SK-N-SH (cell line): ENCODE results near the gene OTOG. TPM values are rescaled to one million over a fixed set of nuclear protein-coding genes. Genes with fewer than 3 reads are reported as not detected.

Experiments used
- CTCF ChIA-PET: fragments of 300-600, 350-600 bp; formaldehyde crosslinking; extraction: SDS; loops from one replicate; lab custom pipeline; 2021; lab: Yijun Ruan, JAX
- POLR2A ChIA-PET: fragments of 350-600 bp; sonication (Branson Sonifier 250); formaldehyde crosslinking; extraction: SDS; loops from one replicate; lab custom pipeline; 2020; ENCODE audit warnings: antibody characterized with exemption, inconsistent platforms; lab: Yijun Ruan, JAX
- DNase-seq: peaks from one replicate; pipeline ENCODE4 v3.0.0; 2012
- H2AFZ ChIP-seq: fragments of 200-600 bp; sonication (generic); 2 replicates; pipeline ENCODE4 v1.8.1; 2016; ENCODE audit warnings: antibody characterized with exemption, mild to moderate bottlenecking, low read depth
- H3F3A ChIP-seq: fragments of 200-600 bp; sonication (generic); replicated peaks from 2 replicates; pipeline ENCODE3; 2016; ENCODE audit warnings: antibody characterized with exemption, mild to moderate bottlenecking; ENCODE audit not compliant: insufficient read depth
- H3K27ac ChIP-seq, 2 experiments: fragments of 200-500 bp in 1 of 2; fragments of 200-600 bp in 1 of 2; sonication (Bioruptor generic) in 1 of 2; sonication (generic), shearing (Covaris generic) in 1 of 2; 2 replicates each; pipeline versions ENCODE4 v1.5.1 to v1.6.1; 2014 to 2016; ENCODE audit warnings: low read depth in 2 of 2, inconsistent platforms in 1 of 2, low read length in 1 of 2, mild to moderate bottlenecking in 1 of 2, mixed read lengths in 1 of 2
- H3K27me3 ChIP-seq: fragments of 200-600 bp; sonication (generic), shearing (Covaris generic); 2 replicates; pipeline ENCODE4 v1.6.1; 2016; ENCODE audit warnings: mixed run types; ENCODE audit not compliant: insufficient read depth
- H3K36me3 ChIP-seq, 2 experiments: fragments of 200-500 bp in 1 of 2; fragments of 200-600 bp in 1 of 2; sonication (Bioruptor generic) in 1 of 2; sonication (generic) in 1 of 2; replicated peaks in 1 of 2; 2 replicates each; pipeline versions ENCODE3 to v1.5.1; 2014 to 2016; ENCODE audit warnings: low read length in 1 of 2, mild to moderate bottlenecking in 1 of 2; ENCODE audit not compliant: insufficient read depth in 2 of 2, control insufficient read depth in 1 of 2
- H3K4me1 ChIP-seq, 2 experiments: fragments of 200-500 bp in 1 of 2; fragments of 200-600 bp in 1 of 2; sonication (Bioruptor generic) in 1 of 2; sonication (generic), shearing (Covaris generic) in 1 of 2; 2 replicates each; pipeline versions ENCODE4 v1.5.1 to v1.6.1; 2014 to 2016; ENCODE audit warnings: low read depth in 1 of 2, low read length in 1 of 2, mixed run types in 1 of 2; ENCODE audit not compliant: insufficient read depth in 2 of 2, control insufficient read depth in 1 of 2
- H3K4me2 ChIP-seq: fragments of 200-600 bp; sonication (generic), shearing (Covaris generic); 2 replicates; pipeline ENCODE4 v1.6.1; 2017; ENCODE audit warnings: mixed run types
- H3K4me3 ChIP-seq, 2 experiments: fragments of 200-500 bp in 1 of 2; fragments of 200-600 bp in 1 of 2; sonication (Bioruptor generic) in 1 of 2; sonication (generic), shearing (Covaris generic) in 1 of 2; 2 replicates each; pipeline versions ENCODE4 v1.5.1 to v1.8.1; 2014 to 2016; ENCODE audit warnings: low read depth in 2 of 2, inconsistent platforms in 1 of 2, low read length in 1 of 2, mild to moderate bottlenecking in 1 of 2, mixed read lengths in 1 of 2, moderate library complexity in 1 of 2
- H3K79me2 ChIP-seq: fragments of 200-600 bp; sonication (generic); 2 replicates; pipeline ENCODE4 v1.8.1; 2017; ENCODE audit warnings: mild to moderate bottlenecking; ENCODE audit not compliant: insufficient read depth
- H3K9ac ChIP-seq: fragments of 200-600 bp; sonication (generic); 2 replicates; pipeline ENCODE4 v1.6.1; 2017; ENCODE audit warnings: mixed run types
- H3K9me2 ChIP-seq: fragments of 200-600 bp; sonication (generic); 2 replicates; pipeline ENCODE4 v1.6.1; 2017; ENCODE audit warnings: mixed run types
- H3K9me3 ChIP-seq: fragments of 200-600 bp; sonication (generic); 2 replicates; pipeline ENCODE4 v1.6.1; 2017; ENCODE audit warnings: mixed run types, mild to moderate bottlenecking, moderate library complexity
- H4K20me1 ChIP-seq: fragments of 200-600 bp; sonication (generic); 2 replicates; pipeline ENCODE4 v1.6.1; 2017; ENCODE audit warnings: mild to moderate bottlenecking, mixed run types; ENCODE audit not compliant: insufficient read depth
- CHD2 ChIP-seq: fragments of 150-350 bp; IDR thresholded peaks from 2 replicates; pipeline ENCODE4 v1.6.1; 2018; ENCODE audit warnings: low read length; ENCODE audit not compliant: partially characterized antibody
- FOXM1 ChIP-seq: IDR thresholded peaks from 2 replicates; pipeline ENCODE4 v1.4.0; 2012; ENCODE audit warnings: low read depth, mild to moderate bottlenecking
- GABPA ChIP-seq: IDR thresholded peaks from 2 replicates; pipeline ENCODE4 v1.4.0; 2012; ENCODE audit warnings: low read depth, mild to moderate bottlenecking
- MEF2A ChIP-seq: IDR thresholded peaks from 2 replicates; pipeline ENCODE4 v1.4.0; 2012; ENCODE audit warnings: low read depth, borderline replicate concordance
- MXI1 ChIP-seq: IDR thresholded peaks from 2 replicates; pipeline ENCODE4 v1.6.1; 2012; ENCODE audit warnings: mild to moderate bottlenecking, low read depth, low read length, improper control_type of control experiment
- NFIC ChIP-seq: IDR thresholded peaks from 2 replicates; pipeline ENCODE4 v1.4.0; 2012; ENCODE audit warnings: borderline replicate concordance
- RCOR1 ChIP-seq: fragments of 150-350 bp; IDR thresholded peaks from 2 replicates; pipeline ENCODE4 v1.6.1; 2017; ENCODE audit warnings: antibody characterized with exemption, low read length
- TAF1 ChIP-seq: IDR thresholded peaks from 2 replicates; pipeline ENCODE4 v1.6.1; 2012; ENCODE audit warnings: low read depth, mild to moderate bottlenecking, low read length, moderate library complexity, borderline replicate concordance
- TEAD4 ChIP-seq: IDR thresholded peaks from 2 replicates; pipeline ENCODE4 v1.4.0; 2012; ENCODE audit warnings: mild to moderate bottlenecking, borderline replicate concordance; ENCODE audit not compliant: insufficient read depth
- WGBS: methylation state at CpG from one replicate; pipeline ENCODE4 v1.1.6; 2017; ENCODE audit warnings: low lambda C conversion rate; 5-methylcytosine and 5-hydroxymethylcytosine counted together
- polyA plus RNA-seq, 3 experiments: library from polyadenylated mRNA; depleted of rRNA; stranded (reverse); fragments of >200 nt; gene quantifications; 2 replicates each; pipeline ENCODE4 v1.2.3, GENCODE V29; 2012
- TF ChIP-seq, protein P1 (sequence below): fragments of 150-350 bp; IDR thresholded peaks from 2 replicates; pipeline ENCODE4 v1.6.1; 2017; ENCODE audit warnings: antibody characterized with exemption, low read length, low read depth, borderline replicate concordance
- TF ChIP-seq, protein P2 (sequence below): fragments of 150-350 bp; IDR thresholded peaks from 2 replicates; pipeline ENCODE4 v1.6.1; 2016; ENCODE audit warnings: mild to moderate bottlenecking, low read depth, low read length
- TF ChIP-seq, protein P3 (sequence below): fragments of 200-600 bp; sonication (generic); IDR thresholded peaks from 2 replicates; pipeline ENCODE4 v1.6.1; 2017; ENCODE audit warnings: antibody characterized with exemption, mild to moderate bottlenecking, moderate library complexity
- TF ChIP-seq, protein P4 (sequence below): IDR thresholded peaks from 2 replicates; pipeline ENCODE4 v1.4.0; 2012; ENCODE audit warnings: low read depth

OTOG gene
- polyA plus RNA-seq, 1 of the 3 experiments (the other 2 are of a cell fraction), result not detected

GRCh38 chr11:17533341-17533740, 13.7 kb upstream of the OTOG start:
- H3K9ac ChIP-seq, result no peak overlapping the region
- no peak overlapping the region for H2AFZ ChIP-seq
- whole genome bisulfite sequencing, result 64% methylated on average over 3 of the region's 6 CpGs
- H3K9me3 ChIP-seq, result no peaks in the 10 kb centered on the region
- no peaks in the 10 kb centered on the region for H3F3A ChIP-seq
- peaks cover 0 to 10% of the 10 kb centered on the region in 2 experiments; a peak in 1 of 4 replicates for H3K4me1 ChIP-seq
- POLR2A ChIA-PET, result no interaction called here
- no peaks in the 10 kb centered on the region for H3K79me2 ChIP-seq
- DNase-seq, result no peak
- H3K36me3 ChIP-seq, result no peaks in the 10 kb centered on the region
- no peak overlapping the region for H3K27ac ChIP-seq
- H3K27me3 ChIP-seq, result peaks cover 4% of the 10 kb centered on the region; the same call in 1 of the 2 replicates
- CTCF ChIA-PET, result interaction anchor here (1.6 to 45.6 kb wide), 3 partner anchors 21 to 147 kb away, joined by 3 to 1101 read pairs (median 499); partner anchors contain the start of gene KCNJ11
- no peaks in the 10 kb centered on the region for H4K20me1 ChIP-seq
- H3K4me2 ChIP-seq, result no peak overlapping the region
- no peaks in the 10 kb centered on the region for H3K9me2 ChIP-seq
- H3K4me3 ChIP-seq, result no peak overlapping the region
- TF ChIP-seq MEF2A, result no peak
- TF ChIP-seq MXI1, result no peak
- no peak for TF ChIP-seq TAF1
- TF ChIP-seq, protein P1, sequence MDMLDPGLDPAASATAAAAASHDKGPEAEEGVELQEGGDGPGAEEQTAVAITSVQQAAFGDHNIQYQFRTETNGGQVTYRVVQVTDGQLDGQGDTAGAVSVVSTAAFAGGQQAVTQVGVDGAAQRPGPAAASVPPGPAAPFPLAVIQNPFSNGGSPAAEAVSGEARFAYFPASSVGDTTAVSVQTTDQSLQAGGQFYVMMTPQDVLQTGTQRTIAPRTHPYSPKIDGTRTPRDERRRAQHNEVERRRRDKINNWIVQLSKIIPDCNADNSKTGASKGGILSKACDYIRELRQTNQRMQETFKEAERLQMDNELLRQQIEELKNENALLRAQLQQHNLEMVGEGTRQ, result no peak
- TF ChIP-seq TEAD4, result no peak
- no peak for TF ChIP-seq NFIC
- TF ChIP-seq, protein P2, sequence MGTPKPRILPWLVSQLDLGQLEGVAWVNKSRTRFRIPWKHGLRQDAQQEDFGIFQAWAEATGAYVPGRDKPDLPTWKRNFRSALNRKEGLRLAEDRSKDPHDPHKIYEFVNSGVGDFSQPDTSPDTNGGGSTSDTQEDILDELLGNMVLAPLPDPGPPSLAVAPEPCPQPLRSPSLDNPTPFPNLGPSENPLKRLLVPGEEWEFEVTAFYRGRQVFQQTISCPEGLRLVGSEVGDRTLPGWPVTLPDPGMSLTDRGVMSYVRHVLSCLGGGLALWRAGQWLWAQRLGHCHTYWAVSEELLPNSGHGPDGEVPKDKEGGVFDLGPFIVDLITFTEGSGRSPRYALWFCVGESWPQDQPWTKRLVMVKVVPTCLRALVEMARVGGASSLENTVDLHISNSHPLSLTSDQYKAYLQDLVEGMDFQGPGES, result no peak
- no peak for TF ChIP-seq GABPA
- TF ChIP-seq, protein P3, sequence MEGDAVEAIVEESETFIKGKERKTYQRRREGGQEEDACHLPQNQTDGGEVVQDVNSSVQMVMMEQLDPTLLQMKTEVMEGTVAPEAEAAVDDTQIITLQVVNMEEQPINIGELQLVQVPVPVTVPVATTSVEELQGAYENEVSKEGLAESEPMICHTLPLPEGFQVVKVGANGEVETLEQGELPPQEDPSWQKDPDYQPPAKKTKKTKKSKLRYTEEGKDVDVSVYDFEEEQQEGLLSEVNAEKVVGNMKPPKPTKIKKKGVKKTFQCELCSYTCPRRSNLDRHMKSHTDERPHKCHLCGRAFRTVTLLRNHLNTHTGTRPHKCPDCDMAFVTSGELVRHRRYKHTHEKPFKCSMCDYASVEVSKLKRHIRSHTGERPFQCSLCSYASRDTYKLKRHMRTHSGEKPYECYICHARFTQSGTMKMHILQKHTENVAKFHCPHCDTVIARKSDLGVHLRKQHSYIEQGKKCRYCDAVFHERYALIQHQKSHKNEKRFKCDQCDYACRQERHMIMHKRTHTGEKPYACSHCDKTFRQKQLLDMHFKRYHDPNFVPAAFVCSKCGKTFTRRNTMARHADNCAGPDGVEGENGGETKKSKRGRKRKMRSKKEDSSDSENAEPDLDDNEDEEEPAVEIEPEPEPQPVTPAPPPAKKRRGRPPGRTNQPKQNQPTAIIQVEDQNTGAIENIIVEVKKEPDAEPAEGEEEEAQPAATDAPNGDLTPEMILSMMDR, result no peak
- no peak for TF ChIP-seq RCOR1

DNA sequence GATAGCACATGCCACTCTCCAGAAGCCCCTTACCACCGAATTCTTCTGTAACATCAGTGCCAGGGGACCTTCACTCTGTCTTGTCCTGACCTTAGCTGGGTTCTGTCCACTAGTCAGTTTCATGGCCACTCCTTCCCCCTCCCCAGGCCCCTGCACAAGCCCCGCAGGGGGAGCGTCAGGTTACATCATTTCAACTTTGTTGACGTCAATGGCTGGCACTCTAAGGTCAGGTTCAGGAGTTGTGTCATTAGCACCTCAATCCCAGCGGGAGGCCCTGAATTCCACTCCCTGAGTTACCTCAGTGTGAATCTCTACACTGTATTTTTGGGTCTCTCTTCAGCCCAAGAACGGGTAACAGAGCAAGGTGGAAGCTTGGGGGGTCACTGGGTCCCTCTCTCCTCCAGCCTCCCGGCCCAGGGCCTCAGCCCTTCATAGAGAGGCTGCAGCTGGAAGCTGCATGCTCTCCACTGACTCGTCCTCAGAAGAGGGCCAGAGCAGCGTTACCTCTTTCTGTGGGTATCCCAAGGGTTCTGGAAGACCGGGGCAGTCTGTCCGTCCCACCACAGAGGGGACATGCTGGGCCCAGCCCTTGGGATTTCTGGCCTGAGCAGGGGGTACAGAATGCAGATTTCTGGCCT, 13.2 kb upstream of the OTOG start:
- Histone ChIP-seq H3K9me3 (no peaks in the 10 kb centered on the region), H3F3A (no peaks in the 10 kb centered on the region), H3K4me2 (no peak overlapping the region), H3K27ac (no peak overlapping the region), H4K20me1 (no peaks in the 10 kb centered on the region), H3K27me3 (0 out of 2 replicates have a peak, but pooled peaks cover 4% of the 10 kb centered on the region), H3K9me2 (no peaks in the 10 kb centered on the region), H3K4me3 (no peak overlapping the region), H3K36me3 (no peaks in the 10 kb centered on the region), H2AFZ (no peak overlapping the region), H3K79me2 (no peaks in the 10 kb centered on the region), H3K4me1 (peaks cover 0 to 5% of the 10 kb centered on the region in 2 experiments; a peak in 1 of 4 replicates), H3K9ac (no peak overlapping the region)
- no peak for DNase-seq
- 43% methylated on average over 10 of the region's 11 CpGs for WGBS
- CTCF ChIA-PET, result interaction anchor here (1.6 to 45.6 kb wide), 3 partner anchors 20 to 148 kb away, joined by 3 to 1101 read pairs (median 499); partner anchors contain the start of gene KCNJ11
- POLR2A ChIA-PET, result no interaction called here
- TF ChIP-seq CHD2 (no peak), FOXM1 (no peak)
- TF ChIP-seq, protein P4, sequence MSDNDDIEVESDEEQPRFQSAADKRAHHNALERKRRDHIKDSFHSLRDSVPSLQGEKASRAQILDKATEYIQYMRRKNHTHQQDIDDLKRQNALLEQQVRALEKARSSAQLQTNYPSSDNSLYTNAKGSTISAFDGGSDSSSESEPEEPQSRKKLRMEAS, result no peak
